Lower leg skin (tissue), 3 donors: ENCODE data around the gene CD47.

Experiments used
- POLR2A ChIP-seq, 2 donors: fragments of 450-650 bp; IDR thresholded peaks; one replicate each; pipeline ENCODE4 v1.6.1; 2016 to 2017; ENCODE audit warnings: antibody characterized with exemption in 2 of 2, mild to moderate bottlenecking in 1 of 2, moderate library complexity in 1 of 2
- TF ChIP-seq, protein P1 (sequence below), 3 donors: fragments of 450-650 bp; IDR thresholded peaks; one replicate each; pipeline ENCODE4 v1.5.1; 2016; ENCODE audit warnings: antibody characterized with exemption in 3 of 3, mild to moderate bottlenecking in 3 of 3, moderate library complexity in 2 of 3

DNA sequence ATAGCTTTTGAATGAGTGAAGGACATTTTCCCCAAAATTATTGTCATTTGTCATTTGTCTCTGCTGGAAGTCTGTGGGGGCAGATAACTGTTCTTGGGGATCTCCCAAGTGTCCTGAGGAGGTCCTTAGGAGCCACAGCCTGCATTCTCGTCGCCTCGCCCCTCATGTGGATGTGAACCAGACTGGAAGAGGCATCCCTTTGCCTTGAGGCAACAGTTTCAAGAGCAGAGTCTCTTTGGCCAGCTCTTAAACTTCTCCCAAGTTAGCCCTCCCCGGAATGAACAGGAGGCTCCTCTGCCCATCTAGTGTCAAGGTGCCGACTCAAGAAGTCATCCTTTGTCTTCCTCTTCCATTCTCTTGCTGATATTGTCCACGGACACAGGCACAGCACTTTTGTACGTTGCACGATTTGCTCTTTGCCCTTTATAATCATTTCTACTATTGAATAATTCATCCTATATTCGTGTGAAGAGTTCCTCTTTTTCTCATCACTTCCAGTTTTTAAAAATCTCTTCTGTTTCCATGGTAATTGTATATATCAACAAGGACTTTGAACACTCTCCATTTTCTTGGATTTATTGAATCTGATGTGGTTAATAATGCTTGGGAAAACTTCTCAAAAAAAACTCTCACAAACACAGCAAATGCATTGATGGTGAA is 40.8 kb upstream of the CD47 start:
- TF ChIP-seq POLR2A (IDR thresholded peaks at IDR 0.05), result no peak
- TF ChIP-seq, protein P1, sequence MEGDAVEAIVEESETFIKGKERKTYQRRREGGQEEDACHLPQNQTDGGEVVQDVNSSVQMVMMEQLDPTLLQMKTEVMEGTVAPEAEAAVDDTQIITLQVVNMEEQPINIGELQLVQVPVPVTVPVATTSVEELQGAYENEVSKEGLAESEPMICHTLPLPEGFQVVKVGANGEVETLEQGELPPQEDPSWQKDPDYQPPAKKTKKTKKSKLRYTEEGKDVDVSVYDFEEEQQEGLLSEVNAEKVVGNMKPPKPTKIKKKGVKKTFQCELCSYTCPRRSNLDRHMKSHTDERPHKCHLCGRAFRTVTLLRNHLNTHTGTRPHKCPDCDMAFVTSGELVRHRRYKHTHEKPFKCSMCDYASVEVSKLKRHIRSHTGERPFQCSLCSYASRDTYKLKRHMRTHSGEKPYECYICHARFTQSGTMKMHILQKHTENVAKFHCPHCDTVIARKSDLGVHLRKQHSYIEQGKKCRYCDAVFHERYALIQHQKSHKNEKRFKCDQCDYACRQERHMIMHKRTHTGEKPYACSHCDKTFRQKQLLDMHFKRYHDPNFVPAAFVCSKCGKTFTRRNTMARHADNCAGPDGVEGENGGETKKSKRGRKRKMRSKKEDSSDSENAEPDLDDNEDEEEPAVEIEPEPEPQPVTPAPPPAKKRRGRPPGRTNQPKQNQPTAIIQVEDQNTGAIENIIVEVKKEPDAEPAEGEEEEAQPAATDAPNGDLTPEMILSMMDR (IDR thresholded peaks at IDR 0.05), result no peak
